GM10248 (cell line): ENCODE measurements around the gene LRRC66.

ENCODE experiments used
- CTCF ChIA-PET: fragments of 300-600 bp; sonication (Branson Sonifier 250); formaldehyde crosslinking; extraction: SDS; loops from one replicate; lab custom pipeline; 2021; ENCODE audit warnings: antibody characterized with exemption; lab: Yijun Ruan, JAX
- POLR2A ChIA-PET: fragments of 350-650 bp; sonication (Branson Sonifier 250); formaldehyde crosslinking; extraction: SDS; loops from one replicate; lab custom pipeline; 2020; ENCODE audit warnings: antibody characterized with exemption; lab: Yijun Ruan, JAX
- DNase-seq: peaks from one replicate; pipeline ENCODE4 v3.0.0; 2012; ENCODE audit errors: extremely low spot score
- TF ChIP-seq, protein P1 (sequence below): IDR thresholded peaks from 2 replicates; pipeline ENCODE4 v1.5.1; 2012; ENCODE audit warnings: mild to moderate bottlenecking, low read depth; ENCODE audit errors: extremely low read depth, missing control alignments, control extremely low read depth

The LRRC66 gene

DNA sequence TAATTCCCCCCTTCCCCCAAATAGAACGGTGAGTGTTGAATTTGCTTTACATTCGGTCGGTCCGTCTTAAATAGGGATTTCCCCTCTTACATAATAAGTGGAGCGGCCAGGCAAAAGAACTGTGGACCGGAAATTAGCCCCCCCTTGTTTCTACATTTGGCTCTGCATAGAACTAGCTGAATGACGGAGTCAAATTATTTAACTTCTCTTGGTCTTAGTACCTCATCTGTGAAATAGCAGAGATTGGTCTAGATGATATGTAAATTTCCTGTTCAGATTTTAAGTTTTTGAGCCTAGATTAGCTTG, 32.3 kb upstream of the LRRC66 start:
- TF ChIP-seq, protein P1, sequence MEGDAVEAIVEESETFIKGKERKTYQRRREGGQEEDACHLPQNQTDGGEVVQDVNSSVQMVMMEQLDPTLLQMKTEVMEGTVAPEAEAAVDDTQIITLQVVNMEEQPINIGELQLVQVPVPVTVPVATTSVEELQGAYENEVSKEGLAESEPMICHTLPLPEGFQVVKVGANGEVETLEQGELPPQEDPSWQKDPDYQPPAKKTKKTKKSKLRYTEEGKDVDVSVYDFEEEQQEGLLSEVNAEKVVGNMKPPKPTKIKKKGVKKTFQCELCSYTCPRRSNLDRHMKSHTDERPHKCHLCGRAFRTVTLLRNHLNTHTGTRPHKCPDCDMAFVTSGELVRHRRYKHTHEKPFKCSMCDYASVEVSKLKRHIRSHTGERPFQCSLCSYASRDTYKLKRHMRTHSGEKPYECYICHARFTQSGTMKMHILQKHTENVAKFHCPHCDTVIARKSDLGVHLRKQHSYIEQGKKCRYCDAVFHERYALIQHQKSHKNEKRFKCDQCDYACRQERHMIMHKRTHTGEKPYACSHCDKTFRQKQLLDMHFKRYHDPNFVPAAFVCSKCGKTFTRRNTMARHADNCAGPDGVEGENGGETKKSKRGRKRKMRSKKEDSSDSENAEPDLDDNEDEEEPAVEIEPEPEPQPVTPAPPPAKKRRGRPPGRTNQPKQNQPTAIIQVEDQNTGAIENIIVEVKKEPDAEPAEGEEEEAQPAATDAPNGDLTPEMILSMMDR = no peak
- ChIA-PET CTCF (interaction anchor here (0.8 to 1.2 kb wide), 2 partner anchors 18 to 19 kb away, joined by 3 read pairs; no protein-coding TSS in a partner anchor), POLR2A (interaction anchor here (0.7 kb wide), 1 partner anchor 145 kb away, joined by 3 read pairs; no protein-coding TSS in a partner anchor)
- DNase-seq = peak; percentile 66

DNA sequence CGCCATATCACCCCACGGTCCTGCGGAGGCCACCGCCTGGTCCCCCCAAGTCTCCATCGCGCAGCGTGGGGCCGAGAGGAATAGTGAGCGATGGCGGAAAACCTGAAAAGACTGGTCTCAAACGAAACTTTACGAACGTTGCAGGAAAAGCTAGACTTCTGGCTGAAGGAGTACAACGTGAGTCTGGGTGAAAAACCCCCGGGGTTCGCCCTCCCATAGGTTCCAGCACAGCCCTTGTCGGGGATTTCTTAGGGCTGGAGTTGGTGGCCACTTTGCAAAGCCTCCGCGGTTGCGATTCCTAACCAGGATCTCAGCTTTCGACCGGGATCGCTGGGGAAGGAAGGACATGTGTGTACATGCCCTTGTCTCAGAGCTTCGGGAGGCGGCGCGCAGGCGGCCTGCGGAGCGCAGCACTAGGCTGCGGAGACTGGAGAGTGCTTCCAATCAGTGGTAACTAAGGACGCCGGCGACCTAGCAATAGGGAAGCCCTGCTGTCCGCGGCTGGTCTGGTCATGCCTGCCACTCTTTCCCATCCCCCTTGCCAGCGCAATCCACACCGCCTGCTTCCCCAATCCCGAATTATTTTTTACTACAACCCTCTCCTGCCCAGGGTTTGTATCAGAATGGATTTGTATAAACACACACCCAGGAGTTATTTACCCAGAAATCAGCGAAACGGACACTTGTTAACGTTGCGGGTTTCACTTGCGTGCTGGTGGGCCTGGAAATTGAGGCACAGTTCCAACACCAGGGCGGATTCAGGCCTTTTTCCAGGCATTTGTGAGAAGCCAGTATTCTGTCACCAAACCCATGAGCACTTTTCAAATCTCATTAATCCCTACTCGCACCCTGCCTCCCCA, 31.7 kb upstream of the LRRC66 start:
- ChIA-PET POLR2A (interaction anchor here (0.7 kb wide), 1 partner anchor 144 kb away, joined by 3 read pairs; no protein-coding TSS in a partner anchor), CTCF (interaction anchor here (1.2 kb wide), 1 partner anchor 19 kb away, joined by 3 read pairs; no protein-coding TSS in a partner anchor)
- peak; percentile 54 for DNase-seq
- TF ChIP-seq, protein P1 = no peak

DNA sequence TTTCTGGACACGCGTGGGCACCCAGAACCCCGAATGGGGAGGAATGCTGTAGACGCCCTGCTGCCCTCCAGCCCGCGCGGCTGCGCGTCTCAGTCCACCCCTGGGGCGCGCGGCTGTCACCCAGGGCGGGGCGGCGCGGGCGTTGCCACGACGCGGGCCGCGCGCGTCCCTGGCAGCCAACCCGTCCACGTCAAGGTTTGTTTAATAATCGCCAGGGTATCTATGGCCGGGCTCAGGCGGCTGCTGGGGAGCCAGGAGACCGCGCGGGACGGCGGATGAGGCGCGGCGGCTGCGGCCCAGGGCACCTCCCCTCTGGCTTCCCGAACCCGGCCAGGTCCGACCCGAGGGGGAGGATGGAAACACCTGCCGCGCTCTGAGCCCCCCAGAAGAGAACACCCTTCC, 31.1 kb upstream of the LRRC66 start, which contains the start of gene SPATA18:
Gene SPATA18, plus strand, starts transcription at position 92 of the 402 bp plus-strand sequence. CDS start 401 bp downstream, outside the sequence.
- ChIA-PET POLR2A (no interaction called here), CTCF (no interaction called here)
- DNase-seq = peak; percentile 49
- TF ChIP-seq, protein P1 = no peak

DNA sequence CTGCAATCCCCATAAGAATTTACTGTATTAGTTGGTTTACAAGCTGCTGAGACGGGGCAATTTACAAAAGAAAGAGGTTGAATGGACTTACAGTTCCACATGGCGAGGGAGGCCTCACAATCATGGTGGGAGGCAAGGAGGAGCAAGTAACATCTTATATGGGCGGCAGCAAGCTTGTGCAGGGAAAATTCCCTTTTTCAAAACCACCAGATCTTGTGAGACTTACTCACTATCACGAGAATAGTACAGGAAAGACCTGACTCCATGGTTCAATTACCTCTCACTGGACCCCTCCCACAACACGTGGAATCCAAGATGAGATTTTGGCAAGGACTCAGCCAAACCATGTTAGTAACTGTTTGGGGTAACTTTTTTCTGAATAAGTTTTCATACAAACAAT, 29.1 kb upstream of the LRRC66 start:
- POLR2A ChIA-PET = no interaction called here
- CTCF ChIA-PET = no interaction called here

DNA sequence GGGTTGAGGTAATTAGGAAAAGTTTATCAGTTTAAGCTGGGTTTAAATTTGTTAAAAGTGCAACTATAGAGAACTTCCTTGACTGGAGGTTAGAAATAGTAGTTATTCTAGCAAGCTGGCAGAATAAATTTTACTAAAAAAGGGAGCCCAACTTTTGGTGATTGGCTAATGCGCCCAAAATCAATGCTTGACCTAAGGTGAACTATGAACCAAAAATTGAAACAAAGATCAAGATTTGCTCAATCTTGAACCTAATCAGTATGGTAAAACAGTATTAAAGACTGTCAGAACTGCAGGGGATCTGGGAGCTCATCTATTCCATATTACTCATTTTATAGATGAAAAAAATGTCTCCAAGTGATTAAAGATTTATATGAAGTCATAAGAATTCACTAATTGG, 24.9 kb upstream of the LRRC66 start:
- ChIA-PET CTCF (interaction anchor here (1.3 to 1.7 kb wide), 2 partner anchors 12 kb away, joined by 4 to 5 read pairs; no protein-coding TSS in a partner anchor), POLR2A (no interaction called here)
- TF ChIP-seq, protein P1 = no peak
- no peak for DNase-seq

More for the DNA sequence above, 29.1 kb upstream of the LRRC66 start:
- TF ChIP-seq, protein P1 = no peak
- DNase-seq = no peak

DNA sequence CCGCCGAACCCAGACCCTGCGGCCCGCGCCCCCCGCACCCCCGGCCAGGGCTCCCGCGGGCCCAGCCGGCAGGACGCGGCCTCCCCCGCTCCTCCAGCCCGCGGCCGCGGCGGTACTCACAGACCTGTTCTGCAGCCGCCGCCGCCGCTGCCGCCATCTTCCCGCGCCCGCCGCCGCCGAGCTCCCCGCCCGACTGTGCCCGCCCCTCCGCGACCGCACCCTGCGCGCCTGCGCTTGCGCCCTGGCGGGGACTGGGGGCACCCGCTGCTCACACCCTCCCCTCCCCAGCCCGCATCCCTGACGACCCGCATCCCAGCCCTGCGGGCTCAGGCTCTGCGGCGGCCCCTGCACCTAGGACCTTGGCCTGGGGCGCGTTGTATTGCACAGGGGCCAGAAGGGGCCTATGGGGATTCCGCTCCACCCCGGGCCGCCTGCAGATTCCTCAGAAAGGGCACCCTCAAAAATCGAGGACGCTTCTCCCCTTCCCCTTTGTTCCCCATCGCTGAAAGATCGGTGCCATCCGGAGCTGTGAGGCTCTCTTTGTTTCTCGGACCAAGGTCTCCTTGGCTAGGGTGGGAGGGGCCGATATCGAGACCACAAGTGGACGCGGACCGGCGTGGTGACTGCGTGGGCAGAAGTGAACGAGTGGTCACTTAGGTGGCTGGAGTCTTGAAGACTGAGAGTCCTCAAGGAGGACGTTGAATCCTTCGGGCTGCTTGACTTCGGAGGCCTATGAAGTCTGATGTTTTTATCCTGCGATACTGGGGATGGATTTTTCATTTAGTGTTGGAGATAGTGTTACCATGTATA, 18.1 kb upstream of the LRRC66 start, which contains the start of gene SGCB:
Gene SGCB, minus strand, starts transcription at position 197 of the 810 bp plus-strand sequence. Its CDS starts 40 bp downstream, at position 157.
- ChIA-PET CTCF (interaction anchor here (1.0 to 1.7 kb wide), 4 partner anchors 10 to 207 kb away, joined by 3 to 8 read pairs (median 4); no protein-coding TSS in a partner anchor), POLR2A (no interaction called here)
- peak; percentile 80 for DNase-seq
- TF ChIP-seq, protein P1 = no peak
